ENCODE results near the gene CPVL. TPM values are rescaled to one million over a fixed set of nuclear protein-coding genes. Genes with fewer than 3 reads are reported as not detected.

Gene CPVL
- total and polyA plus RNA-seq, 2 experiments from 2014 or later = 31.9 to 37.8 TPM

DNA sequence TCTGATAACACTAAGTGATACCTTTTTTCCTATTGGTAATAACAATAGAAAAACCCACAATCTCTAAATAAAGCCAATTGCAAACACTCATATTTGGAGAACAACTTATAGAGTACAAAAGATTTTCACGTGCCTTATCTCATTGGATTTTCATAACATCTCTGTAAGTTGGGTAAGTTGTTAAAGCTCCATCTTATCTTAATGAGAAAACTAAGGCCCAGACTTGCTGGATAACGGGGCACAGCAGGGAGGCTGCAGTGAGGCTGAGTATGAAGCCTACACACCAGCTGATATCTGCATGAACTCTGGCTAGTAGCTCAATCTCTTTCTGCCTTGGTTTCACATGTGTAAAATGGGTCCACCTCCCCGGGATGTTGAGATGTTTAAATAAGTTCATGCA, 26.8 kb downstream of the CPVL start (continued):
- TF ChIP-seq, protein P1, sequence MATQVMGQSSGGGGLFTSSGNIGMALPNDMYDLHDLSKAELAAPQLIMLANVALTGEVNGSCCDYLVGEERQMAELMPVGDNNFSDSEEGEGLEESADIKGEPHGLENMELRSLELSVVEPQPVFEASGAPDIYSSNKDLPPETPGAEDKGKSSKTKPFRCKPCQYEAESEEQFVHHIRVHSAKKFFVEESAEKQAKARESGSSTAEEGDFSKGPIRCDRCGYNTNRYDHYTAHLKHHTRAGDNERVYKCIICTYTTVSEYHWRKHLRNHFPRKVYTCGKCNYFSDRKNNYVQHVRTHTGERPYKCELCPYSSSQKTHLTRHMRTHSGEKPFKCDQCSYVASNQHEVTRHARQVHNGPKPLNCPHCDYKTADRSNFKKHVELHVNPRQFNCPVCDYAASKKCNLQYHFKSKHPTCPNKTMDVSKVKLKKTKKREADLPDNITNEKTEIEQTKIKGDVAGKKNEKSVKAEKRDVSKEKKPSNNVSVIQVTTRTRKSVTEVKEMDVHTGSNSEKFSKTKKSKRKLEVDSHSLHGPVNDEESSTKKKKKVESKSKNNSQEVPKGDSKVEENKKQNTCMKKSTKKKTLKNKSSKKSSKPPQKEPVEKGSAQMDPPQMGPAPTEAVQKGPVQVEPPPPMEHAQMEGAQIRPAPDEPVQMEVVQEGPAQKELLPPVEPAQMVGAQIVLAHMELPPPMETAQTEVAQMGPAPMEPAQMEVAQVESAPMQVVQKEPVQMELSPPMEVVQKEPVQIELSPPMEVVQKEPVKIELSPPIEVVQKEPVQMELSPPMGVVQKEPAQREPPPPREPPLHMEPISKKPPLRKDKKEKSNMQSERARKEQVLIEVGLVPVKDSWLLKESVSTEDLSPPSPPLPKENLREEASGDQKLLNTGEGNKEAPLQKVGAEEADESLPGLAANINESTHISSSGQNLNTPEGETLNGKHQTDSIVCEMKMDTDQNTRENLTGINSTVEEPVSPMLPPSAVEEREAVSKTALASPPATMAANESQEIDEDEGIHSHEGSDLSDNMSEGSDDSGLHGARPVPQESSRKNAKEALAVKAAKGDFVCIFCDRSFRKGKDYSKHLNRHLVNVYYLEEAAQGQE (IDR thresholded peaks at IDR 0.05; ENCODE audit: unreplicated experiment) = no peak
- TF ChIP-seq STAT1 (IDR thresholded peaks at IDR 0.05; ENCODE audit: unreplicated experiment) (no peak), JUNB (IDR thresholded peaks at IDR 0.05; ENCODE audit: unreplicated experiment) (no peak), POLR2AphosphoS5 (IDR thresholded peaks at IDR 0.05; ENCODE audit: low read depth) (no peak)
- TF ChIP-seq, protein P2, sequence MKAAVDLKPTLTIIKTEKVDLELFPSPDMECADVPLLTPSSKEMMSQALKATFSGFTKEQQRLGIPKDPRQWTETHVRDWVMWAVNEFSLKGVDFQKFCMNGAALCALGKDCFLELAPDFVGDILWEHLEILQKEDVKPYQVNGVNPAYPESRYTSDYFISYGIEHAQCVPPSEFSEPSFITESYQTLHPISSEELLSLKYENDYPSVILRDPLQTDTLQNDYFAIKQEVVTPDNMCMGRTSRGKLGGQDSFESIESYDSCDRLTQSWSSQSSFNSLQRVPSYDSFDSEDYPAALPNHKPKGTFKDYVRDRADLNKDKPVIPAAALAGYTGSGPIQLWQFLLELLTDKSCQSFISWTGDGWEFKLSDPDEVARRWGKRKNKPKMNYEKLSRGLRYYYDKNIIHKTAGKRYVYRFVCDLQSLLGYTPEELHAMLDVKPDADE (IDR thresholded peaks at IDR 0.05) = no peak

DNA sequence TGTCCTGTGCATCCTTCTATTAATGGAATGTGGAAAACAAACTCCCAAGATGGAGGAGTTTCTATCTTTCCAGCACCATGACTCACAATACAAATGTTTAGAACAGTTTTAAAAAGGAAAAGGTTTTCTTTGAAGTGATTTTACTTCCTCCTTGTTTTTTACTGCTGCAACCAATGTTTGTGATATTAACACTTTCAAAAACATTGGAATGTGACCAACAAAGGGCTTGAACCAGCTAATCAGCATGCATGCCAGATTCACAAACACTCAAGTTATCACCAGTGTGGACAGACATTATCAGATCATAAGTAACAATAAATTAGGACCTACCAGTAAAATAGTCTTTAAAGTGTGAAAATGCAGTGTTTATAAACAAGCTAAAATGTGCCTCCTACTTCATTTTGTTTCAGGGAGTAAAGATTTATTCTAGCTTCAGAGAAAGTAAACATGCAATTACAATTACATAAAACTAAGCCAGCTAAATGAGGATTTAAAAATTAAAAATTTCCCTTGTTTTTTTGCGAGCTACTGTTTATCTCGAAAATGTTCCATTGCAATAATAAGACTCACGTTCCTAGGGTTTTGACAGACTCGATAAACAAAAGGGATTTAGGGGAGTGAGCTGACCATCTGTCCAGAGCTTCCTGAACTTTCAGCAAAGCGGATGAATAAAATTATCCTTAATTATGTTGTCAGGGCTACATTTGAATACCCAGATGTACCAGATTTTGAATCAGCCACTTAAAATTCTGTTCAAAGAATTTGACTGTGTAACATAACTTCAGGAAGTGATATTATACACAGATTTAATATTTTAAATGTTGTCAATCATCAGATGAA, 29.8 kb downstream of the CPVL start:
- no peaks in the 10 kb centered on the region for H3K36me3 ChIP-seq (ENCODE audit: insufficient read depth)
- Mint-ChIP-seq H3K4me1 (peaks cover 27% of the 10 kb centered on the region), H3K4me3 (no peak overlapping the region), H3K27me3 (ENCODE audit: insufficient read depth, low read depth, poor library complexity) (peaks cover 4% of the 10 kb centered on the region), H3K27ac (peak overlapping the region; percentile 65; the same call in 1 of the 2 replicates), H3K9me3 (no peaks in the 10 kb centered on the region), H3K36me3 (ENCODE audit: low read depth) (peaks cover 4% of the 10 kb centered on the region; the same call in 2 of the 3 replicates)
- no peak for ATAC-seq
- H3K4me3 ChIP-seq = no peak overlapping the region
- H3K4me1 ChIP-seq (ENCODE audit: insufficient read depth) = peaks cover 14% of the 10 kb centered on the region
- H3K27me3 ChIP-seq (ENCODE audit: insufficient read depth) = no peaks in the 10 kb centered on the region
- no peak overlapping the region for H3K4me2 ChIP-seq
- H3K79me2 ChIP-seq (replicated peaks; ENCODE audit: insufficient read depth) = 0 out of 2 replicates have a peak, but pooled peaks cover 4% of the 10 kb centered on the region
- no peaks in the 10 kb centered on the region for H3K9me2 ChIP-seq (ENCODE audit: insufficient read depth)
- H3F3A ChIP-seq (replicated peaks; ENCODE audit: low read depth) = no peaks in the 10 kb centered on the region
- no peak for DNase-seq (ENCODE audit: low spot score)
- no peaks in the 10 kb centered on the region for H4K20me1 ChIP-seq (replicated peaks; ENCODE audit: insufficient read depth)
- H3K27ac ChIP-seq (ENCODE audit: low read depth) = no peak overlapping the region; the same call in 1 of the 2 replicates
- H2AFZ ChIP-seq = no peak overlapping the region
- TF ChIP-seq JUNB (IDR thresholded peaks at IDR 0.05; ENCODE audit: unreplicated experiment) (no peak), NANOG (IDR thresholded peaks at IDR 0.05; ENCODE audit: borderline replicate concordance) (no peak), EZH2 (IDR thresholded peaks at IDR 0.05; ENCODE audit: low read depth, unreplicated experiment) (no peak), ZNF331 (CRISPR knock-in tag; IDR thresholded peaks at IDR 0.05; ENCODE audit: low read depth) (no peak), STAT1 (IDR thresholded peaks at IDR 0.05; ENCODE audit: unreplicated experiment) (no peak), POLR2AphosphoS5 (IDR thresholded peaks at IDR 0.05; ENCODE audit: low read depth) (no peak), CREB1 (CRISPR knock-in tag; IDR thresholded peaks at IDR 0.05; ENCODE audit: low read depth) (no peak), ZNF114 (CRISPR knock-in tag; IDR thresholded peaks at IDR 0.05) (no peak)
- TF ChIP-seq, protein P2 (IDR thresholded peaks at IDR 0.05) = no peak
- TF ChIP-seq, protein P1 (IDR thresholded peaks at IDR 0.05; ENCODE audit: unreplicated experiment) = no peak
- TF ChIP-seq, protein P3, sequence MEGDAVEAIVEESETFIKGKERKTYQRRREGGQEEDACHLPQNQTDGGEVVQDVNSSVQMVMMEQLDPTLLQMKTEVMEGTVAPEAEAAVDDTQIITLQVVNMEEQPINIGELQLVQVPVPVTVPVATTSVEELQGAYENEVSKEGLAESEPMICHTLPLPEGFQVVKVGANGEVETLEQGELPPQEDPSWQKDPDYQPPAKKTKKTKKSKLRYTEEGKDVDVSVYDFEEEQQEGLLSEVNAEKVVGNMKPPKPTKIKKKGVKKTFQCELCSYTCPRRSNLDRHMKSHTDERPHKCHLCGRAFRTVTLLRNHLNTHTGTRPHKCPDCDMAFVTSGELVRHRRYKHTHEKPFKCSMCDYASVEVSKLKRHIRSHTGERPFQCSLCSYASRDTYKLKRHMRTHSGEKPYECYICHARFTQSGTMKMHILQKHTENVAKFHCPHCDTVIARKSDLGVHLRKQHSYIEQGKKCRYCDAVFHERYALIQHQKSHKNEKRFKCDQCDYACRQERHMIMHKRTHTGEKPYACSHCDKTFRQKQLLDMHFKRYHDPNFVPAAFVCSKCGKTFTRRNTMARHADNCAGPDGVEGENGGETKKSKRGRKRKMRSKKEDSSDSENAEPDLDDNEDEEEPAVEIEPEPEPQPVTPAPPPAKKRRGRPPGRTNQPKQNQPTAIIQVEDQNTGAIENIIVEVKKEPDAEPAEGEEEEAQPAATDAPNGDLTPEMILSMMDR (conservative IDR thresholded peaks at IDR 0.05; ENCODE audit: low read depth in 2 of 2) = no peak
